GM23338 (cell line): ENCODE data around the gene EMC6. TPM values are rescaled to one million over a fixed set of nuclear protein-coding genes. Genes with fewer than 3 reads are reported as not detected.
A peak's percentile ranks its signal among the peaks of the same experiment; 100 is the strongest.

ENCODE experiments used
- ATAC-seq: fragments of 200-7000 bp; cut with Tn5 transposase; 3 replicates; pipeline ENCODE4 v1.9.1; 2020
- DNase-seq: peaks from one replicate; pipeline ENCODE4 v3.0.0-alpha.2; 2015; ENCODE audit warnings: low spot score
- H2AFZ ChIP-seq: fragments of 200-600 bp; sonication (generic); 2 replicates; pipeline ENCODE4 v1.8.0; 2016; ENCODE audit warnings: antibody characterized with exemption, mild to moderate bottlenecking, moderate library complexity
- H3F3A ChIP-seq: fragments of 200-600 bp; sonication (generic); replicated peaks from 2 replicates; pipeline ENCODE4 v1.8.0; 2017; ENCODE audit warnings: antibody characterized with exemption, mixed run types, low read depth
- H3K27ac ChIP-seq: fragments of 200-600 bp; sonication (generic); 2 replicates; pipeline ENCODE4 v1.6.1; 2016; ENCODE audit warnings: low read depth
- H3K27me3 ChIP-seq: fragments of 200-600 bp; sonication (generic); 2 replicates; pipeline ENCODE4 v1.8.0; 2016; ENCODE audit warnings: mild to moderate bottlenecking, mixed run types, moderate library complexity; ENCODE audit not compliant: insufficient read depth
- H3K36me3 ChIP-seq: fragments of 200-600 bp; sonication (generic); 2 replicates; pipeline ENCODE4 v1.8.0; 2016; ENCODE audit warnings: mild to moderate bottlenecking; ENCODE audit not compliant: insufficient read depth
- H3K4me1 ChIP-seq: fragments of 200-600 bp; sonication (generic); 2 replicates; pipeline ENCODE4 v1.8.0; 2016; ENCODE audit warnings: mild to moderate bottlenecking, moderate library complexity; ENCODE audit not compliant: insufficient read depth
- H3K4me2 ChIP-seq: fragments of 200-600 bp; sonication (generic); 2 replicates; pipeline ENCODE4 v1.7.1; 2017; ENCODE audit warnings: mixed run types
- H3K4me3 ChIP-seq: fragments of 200-600 bp; sonication (generic); 2 replicates; pipeline ENCODE4 v1.6.1; 2016; ENCODE audit warnings: mixed run types
- H3K79me2 ChIP-seq: fragments of 200-600 bp; sonication (generic); replicated peaks from 2 replicates; pipeline ENCODE4 v1.8.0; 2017; ENCODE audit warnings: mild to moderate bottlenecking; ENCODE audit not compliant: insufficient read depth
- H3K9me2 ChIP-seq: fragments of 200-600 bp; sonication (generic); 2 replicates; pipeline ENCODE4 v1.8.0; 2017; ENCODE audit not compliant: insufficient read depth
- H4K20me1 ChIP-seq: fragments of 200-600 bp; sonication (generic); replicated peaks from 2 replicates; pipeline ENCODE4 v1.8.0; 2017; ENCODE audit warnings: mild to moderate bottlenecking; ENCODE audit not compliant: insufficient read depth
- H3K27ac Mint-ChIP-seq: 2 replicates; pipeline ENCODE4 v1.8.0; 2020; ENCODE audit warnings: inconsistent platforms, mild to moderate bottlenecking, moderate library complexity, mixed read lengths
- H3K27me3 Mint-ChIP-seq: 3 replicates; pipeline ENCODE4 v1.8.0; 2022; ENCODE audit warnings: low read depth, mild to moderate bottlenecking, moderate library complexity, mixed read lengths, inconsistent platforms; ENCODE audit not compliant: insufficient read depth, poor library complexity
- H3K36me3 Mint-ChIP-seq: 3 replicates; pipeline ENCODE4 v1.8.0; 2021; ENCODE audit warnings: low read depth, mild to moderate bottlenecking, inconsistent platforms, moderate library complexity, mixed read lengths
- H3K4me1 Mint-ChIP-seq: 3 replicates; pipeline ENCODE4 v1.8.0; 2020; ENCODE audit warnings: mild to moderate bottlenecking, inconsistent platforms, mixed read lengths
- H3K4me3 Mint-ChIP-seq: 3 replicates; pipeline ENCODE4 v1.8.0; 2021; ENCODE audit warnings: moderate library complexity, mild to moderate bottlenecking, inconsistent platforms, mixed read lengths
- H3K9me3 Mint-ChIP-seq: 3 replicates; pipeline ENCODE4 v1.8.0; 2020; ENCODE audit warnings: moderate library complexity, mild to moderate bottlenecking, inconsistent platforms, mixed read lengths
- ETS1 ChIP-seq: IDR thresholded peaks from 2 replicates; pipeline ENCODE4 v1.6.1; 2016; ENCODE audit warnings: antibody characterized with exemption
- NANOG ChIP-seq: IDR thresholded peaks from 2 replicates; pipeline ENCODE4 v1.6.1; 2016; ENCODE audit warnings: antibody characterized with exemption, borderline replicate concordance
- REST ChIP-seq: IDR thresholded peaks from one replicate; pipeline ENCODE4 v1.6.1; 2018; ENCODE audit warnings: antibody characterized with exemption; ENCODE audit not compliant: unreplicated experiment
- polyA plus RNA-seq: library from polyadenylated mRNA; unstranded; fragments of >200 nt; fragmentation: Nextera tagmentation; extraction: Ambion mirVana; gene quantifications from 2 replicates; pipeline ENCODE4 v1.2.1, GENCODE V29; 2016
- total RNA-seq: library from RNA; depleted of rRNA; stranded (reverse); fragments of >200 nt; shearing (Covaris generic); gene quantifications from 2 replicates; pipeline ENCODE4 v1.2.3, GENCODE V29; 2014
- TF ChIP-seq, protein P1 (sequence below), 2 experiments: fragments of 200-600 bp in 1 of 2; sonication (generic) in 1 of 2; conservative IDR thresholded peaks; 2 replicates each; pipeline versions ENCODE4 v1.5.1 to v1.6.1; 2016 to 2017; ENCODE audit warnings: antibody characterized with exemption in 2 of 2, low read depth in 2 of 2, mild to moderate bottlenecking in 2 of 2, moderate library complexity in 1 of 2

The EMC6 gene
- total and polyA plus RNA-seq, 2 experiments from 2014 or later = 48.0 to 230 TPM

DNA sequence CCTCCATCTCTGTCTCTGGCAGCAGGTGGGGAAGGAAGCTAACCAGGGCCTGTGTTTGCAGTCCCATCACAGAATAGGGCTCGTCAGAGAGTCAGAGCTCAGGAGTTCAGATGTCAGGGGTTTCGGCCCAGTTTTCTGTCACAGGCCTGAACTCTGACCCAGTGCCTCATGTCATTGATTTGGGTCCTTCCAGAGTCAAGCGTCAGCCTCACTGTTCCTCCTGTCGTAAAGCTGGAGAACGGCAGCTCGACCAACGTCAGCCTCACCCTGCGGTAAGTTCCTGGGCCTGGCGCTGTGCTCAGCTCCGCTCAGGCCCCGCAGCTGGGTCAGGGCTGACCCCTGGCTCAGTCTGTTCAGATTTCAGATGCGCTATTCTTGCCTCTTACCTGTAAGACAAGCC is 21.4 kb upstream of the EMC6 start (continued):
- TF ChIP-seq REST = no peak

GRCh38 chr17:3647769-3648555 is 20.6 kb upstream of the EMC6 start:
- no peak overlapping the region for H3K4me2 ChIP-seq
- no peaks in the 10 kb centered on the region for H3K27me3 ChIP-seq
- no peaks in the 10 kb centered on the region for H3K36me3 ChIP-seq
- no peaks in the 10 kb centered on the region for H3F3A ChIP-seq
- H3K4me1 ChIP-seq = no peaks in the 10 kb centered on the region
- no peaks in the 10 kb centered on the region for H3K9me2 ChIP-seq
- no peak overlapping the region for H3K4me3 ChIP-seq
- no peaks in the 10 kb centered on the region for H4K20me1 ChIP-seq
- no peak overlapping the region for H3K4me3 Mint-ChIP-seq
- peak; percentile 96 for ATAC-seq
- H3K27ac Mint-ChIP-seq = no peak overlapping the region
- TF ChIP-seq NANOG (no peak), ETS1 (no peak), REST (no peak)
- TF ChIP-seq, protein P1, sequence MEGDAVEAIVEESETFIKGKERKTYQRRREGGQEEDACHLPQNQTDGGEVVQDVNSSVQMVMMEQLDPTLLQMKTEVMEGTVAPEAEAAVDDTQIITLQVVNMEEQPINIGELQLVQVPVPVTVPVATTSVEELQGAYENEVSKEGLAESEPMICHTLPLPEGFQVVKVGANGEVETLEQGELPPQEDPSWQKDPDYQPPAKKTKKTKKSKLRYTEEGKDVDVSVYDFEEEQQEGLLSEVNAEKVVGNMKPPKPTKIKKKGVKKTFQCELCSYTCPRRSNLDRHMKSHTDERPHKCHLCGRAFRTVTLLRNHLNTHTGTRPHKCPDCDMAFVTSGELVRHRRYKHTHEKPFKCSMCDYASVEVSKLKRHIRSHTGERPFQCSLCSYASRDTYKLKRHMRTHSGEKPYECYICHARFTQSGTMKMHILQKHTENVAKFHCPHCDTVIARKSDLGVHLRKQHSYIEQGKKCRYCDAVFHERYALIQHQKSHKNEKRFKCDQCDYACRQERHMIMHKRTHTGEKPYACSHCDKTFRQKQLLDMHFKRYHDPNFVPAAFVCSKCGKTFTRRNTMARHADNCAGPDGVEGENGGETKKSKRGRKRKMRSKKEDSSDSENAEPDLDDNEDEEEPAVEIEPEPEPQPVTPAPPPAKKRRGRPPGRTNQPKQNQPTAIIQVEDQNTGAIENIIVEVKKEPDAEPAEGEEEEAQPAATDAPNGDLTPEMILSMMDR (conservative IDR thresholded peaks at IDR 0.05; ENCODE audit: low read depth in 2 of 2) = peak; percentile 50 to 71
- DNase-seq = peak; percentile 74
- no peaks in the 10 kb centered on the region for H3K9me3 Mint-ChIP-seq
- no peaks in the 10 kb centered on the region for H3K4me1 Mint-ChIP-seq
- H2AFZ ChIP-seq = no peak overlapping the region
- H3K27me3 Mint-ChIP-seq = peaks cover 2% of the 10 kb centered on the region
- peaks cover 10% of the 10 kb centered on the region; the same call in 2 of the 3 replicates for H3K36me3 Mint-ChIP-seq
- H3K27ac ChIP-seq = no peak overlapping the region
- H3K79me2 ChIP-seq = no peaks in the 10 kb centered on the region
